HG02884 (cell line): ENCODE measurements around the gene RYR2.
"Not testable (repeated sequence)": the region's sequence is repeated elsewhere in the genome, so short reads cannot be mapped to it uniquely, and the experiment has no call there.

ENCODE experiments used
- ATAC-seq: cut with Tn5 transposase; IDR thresholded peaks from one replicate; pipeline ENCODE4 v1.9.1; 2021; ENCODE audit warnings: mild to moderate bottlenecking, moderate library complexity; ENCODE audit not compliant: unreplicated experiment

RYR2 gene

DNA sequence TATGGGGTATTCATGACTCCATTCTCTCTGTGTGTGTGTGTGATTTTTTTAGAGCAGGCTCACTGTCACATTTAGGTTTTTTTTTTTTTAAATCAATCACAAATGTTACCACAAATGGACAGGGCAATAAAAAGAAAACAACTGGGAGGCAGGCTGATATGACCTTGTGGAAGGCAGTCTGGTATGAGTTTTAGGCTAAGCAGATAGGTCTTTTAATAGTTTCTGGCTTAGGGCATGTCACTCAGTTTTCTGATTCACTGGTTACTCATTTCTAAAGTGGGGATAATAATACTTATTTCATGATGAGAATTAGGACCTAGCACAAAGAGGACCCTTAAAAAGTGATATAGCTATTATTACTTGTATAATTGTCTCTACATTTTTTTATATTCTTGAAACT is 278.9 kb downstream of the RYR2 start:
- ATAC-seq, result no peak

DNA sequence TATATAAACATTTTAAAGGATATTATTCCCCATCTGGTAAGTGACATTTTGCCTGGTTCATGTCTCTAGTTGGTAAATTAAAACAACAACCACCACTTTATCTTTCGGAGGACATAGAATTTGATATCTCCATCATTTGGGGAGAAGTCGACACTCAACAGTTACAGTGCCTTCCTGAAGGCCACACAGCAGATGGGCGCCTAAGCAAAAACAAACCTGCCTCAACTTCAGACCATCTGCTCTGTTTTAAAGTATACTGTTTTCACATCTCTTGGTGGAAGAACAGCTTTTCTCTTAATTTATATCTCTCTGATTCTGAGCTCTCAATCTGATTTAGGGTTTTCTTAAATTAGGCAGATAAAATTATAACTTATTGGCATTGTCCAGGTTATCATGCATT is 282.2 kb downstream of the RYR2 start:
- ATAC-seq, result no peak

DNA sequence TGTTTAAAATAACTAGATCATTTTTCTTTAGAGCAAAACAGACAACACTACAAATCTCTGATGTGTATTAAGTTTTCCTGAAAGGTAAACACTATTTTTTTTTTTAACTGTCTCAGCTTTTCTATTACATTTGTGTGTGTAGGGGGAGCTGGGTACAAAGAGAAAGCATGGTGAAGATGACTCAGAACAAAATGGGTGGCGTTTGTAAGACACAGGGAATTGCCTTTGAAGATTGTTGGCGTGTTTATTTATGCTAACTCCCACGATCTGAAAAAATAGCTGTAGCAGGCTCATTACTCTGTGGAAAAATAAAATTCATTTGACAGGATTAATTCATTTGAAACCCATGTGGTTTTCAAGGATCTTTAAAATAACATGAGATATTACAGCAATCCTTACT is 285.1 kb downstream of the RYR2 start:
- no peak for ATAC-seq

DNA sequence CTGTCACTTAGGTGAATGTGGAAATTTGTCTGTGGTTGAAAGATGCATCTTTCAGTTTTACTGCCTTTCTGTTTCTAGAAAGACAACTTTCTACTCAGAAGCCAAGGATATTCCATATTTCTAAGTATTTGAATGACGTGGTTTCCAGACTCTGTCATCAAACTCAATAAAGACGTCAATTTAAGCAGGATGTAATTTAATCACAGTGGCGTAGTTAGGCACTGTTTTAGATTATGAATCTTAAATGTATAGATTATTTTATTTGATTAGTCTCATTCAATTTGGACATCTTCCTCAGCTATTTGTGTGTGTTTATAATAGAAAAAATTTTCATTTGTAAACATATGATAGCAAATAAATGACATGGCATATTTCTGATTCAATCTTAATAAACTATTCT is 298.9 kb downstream of the RYR2 start:
- no peak for ATAC-seq

DNA sequence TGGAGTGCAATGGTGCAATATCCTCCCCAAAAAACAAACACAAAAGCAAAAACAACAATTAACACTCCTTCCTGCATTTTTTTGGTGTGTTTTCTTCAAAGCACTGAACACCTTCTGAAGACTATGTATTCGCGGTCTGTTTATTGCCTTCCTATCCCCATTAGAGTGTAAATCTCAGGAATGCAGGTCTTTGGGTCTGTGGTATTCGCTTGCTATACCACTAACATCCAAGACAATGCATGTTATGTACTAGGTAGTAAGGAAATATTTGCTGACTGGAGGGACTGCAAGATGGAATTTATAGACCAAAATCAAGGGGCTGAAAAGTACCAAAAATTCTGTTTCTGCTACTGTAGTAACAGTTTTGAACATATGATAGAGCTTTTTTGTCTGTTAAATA is 299.4 kb downstream of the RYR2 start:
- ATAC-seq, result no peak

DNA sequence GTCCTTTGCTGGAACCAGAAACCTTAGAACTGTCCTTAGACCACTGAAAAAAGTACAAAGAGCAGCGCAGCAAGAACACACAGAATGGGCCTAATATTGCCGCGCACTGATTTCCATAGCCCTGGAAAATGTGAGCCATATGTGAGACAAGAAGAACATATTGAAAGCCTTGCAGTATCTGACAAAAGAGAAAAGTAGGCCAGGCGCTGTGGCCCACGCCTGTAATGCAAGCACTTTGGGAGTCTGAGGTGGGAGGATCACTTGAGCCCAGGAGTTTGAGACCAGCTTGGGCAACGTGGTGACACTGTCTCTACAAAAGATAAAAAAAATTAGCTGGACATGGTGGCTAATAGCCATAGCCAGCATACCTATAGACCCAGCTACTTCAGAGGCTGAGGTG is 300.7 kb downstream of the RYR2 start:
- ATAC-seq, result no peak

DNA sequence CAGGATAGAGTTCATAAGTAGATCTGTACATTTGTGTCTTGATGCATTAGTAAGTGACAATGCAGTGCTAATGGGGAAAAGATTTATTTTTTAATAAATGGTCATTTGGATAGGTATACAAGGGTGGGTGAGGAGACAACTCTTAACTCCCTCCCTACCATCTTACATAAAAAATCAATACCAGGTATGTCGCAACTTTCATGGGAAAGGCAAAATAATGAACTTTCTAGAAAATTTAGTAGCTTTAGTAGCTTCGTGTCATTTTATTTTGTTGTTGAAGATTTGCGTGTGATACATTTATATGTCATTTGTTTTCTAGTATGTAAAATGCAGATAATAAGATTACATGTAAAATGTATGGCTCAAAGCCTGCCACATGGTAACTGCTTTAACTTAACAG is 310.8 kb downstream of the RYR2 start:
- ATAC-seq, result no peak

DNA sequence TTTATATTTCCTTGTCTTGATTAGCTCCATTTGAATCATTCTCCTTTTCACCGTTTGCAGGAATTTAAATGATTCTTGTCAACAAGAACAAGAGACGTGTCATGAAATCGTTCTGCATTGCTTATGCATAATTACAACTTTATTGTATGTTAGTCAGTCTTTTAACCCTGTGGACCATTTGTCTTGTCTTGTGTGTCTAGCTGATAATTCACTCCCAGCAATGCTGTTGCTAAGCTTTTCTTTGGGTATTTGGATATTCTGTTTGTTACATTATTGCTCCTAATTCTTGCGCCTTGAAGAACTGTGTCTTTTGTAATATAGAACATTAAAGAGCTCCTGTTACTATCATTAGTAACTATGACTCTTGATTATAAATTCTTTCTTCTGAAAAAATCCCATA is 311.9 kb downstream of the RYR2 start:
- ATAC-seq, result no peak

DNA sequence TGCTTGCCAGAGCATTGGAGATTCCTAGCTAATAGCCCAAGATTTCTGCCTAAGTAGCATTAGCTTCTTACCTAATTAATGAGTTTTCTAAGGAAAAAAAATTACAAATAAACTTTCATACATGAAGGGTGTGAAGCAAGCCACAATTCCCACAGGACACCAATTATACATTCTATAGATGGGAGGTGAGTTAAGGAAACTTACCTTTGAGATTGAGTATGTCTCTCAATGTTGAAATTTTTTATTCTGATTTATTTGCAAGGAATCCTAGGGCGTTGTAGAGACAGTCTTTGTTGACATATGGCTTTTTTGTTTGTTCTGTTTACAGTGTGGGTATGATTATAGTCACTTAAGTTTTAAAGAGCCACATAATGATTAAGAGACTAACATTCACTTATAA is 313.0 kb downstream of the RYR2 start:
- ATAC-seq, result no peak

DNA sequence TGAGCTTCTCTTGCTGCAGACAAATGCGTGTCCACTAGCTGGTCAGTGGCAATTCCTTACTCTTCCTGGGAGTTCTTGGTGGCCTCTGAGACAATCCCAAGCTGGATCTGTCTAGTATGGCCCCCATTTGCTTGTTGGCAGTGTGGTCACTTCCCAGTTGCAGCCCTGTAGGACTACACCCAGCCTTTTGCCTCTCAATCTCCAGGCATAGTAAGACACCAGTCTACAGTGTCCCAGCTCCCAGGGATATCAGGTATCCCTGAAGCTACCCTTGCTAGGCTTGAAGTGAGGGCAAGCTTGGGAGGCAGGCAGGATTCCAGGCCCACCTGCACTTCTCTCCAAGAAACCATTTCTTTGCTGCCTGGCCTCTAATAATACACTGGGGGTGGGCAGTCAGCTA is 316.6 kb downstream of the RYR2 start:
- no peak for ATAC-seq

DNA sequence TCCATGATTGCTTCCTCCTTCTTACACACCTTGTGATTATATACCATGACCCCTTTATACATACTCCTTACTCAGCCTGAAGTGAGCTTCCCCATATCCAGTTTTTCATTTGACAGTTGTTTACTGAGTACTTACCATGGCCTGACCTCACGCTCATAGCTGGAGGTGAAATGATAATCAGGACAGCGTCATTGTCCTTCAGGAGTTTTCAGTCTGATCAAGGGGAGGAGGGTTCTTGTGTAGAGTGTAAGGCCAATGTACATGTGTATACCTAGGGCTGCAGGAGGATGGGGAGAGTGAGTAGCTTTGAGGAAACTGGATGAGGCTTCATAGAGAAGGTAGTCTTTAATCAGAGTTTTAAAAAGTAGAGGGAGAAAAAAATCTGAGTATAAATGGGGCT is 325.8 kb downstream of the RYR2 start:
- ATAC-seq, result no peak

DNA sequence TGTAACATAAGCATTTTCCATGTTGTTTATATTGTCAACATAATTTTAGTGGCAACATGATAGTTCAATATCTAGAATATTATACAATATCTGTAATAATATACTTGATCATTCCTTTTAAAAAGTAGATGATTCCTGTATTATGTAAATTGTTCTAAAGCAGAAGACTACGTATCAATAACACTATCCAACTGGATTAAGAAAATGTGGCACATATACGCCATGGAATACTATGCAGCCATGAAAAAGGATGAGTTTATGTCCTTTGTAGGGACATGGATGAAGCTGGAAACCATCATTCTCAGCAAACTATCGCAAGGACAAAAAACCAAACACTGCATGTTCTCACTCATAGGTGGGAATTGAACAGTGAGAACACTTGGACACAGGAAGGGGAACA is 329.5 kb downstream of the RYR2 start:
- not testable (repeated sequence) for ATAC-seq

DNA sequence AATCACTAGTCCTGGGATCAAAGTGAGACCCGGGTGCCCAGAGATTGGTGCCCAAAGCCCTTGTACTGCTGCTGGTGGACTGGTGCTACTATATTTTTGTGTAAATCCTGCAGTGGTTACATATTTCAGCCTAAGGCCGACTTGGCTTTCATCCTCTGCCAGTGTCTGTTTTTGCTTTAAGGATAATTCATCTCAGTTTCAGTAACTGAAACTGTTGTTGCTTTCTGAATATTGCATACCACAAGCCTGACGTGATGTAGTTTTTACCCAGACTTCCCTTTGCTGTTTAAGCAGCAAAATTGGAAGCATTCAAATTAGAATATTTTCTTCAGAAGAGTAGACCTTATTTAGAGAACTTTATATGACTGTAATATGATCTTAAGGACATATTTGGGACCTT is 341.8 kb downstream of the RYR2 start:
- ATAC-seq, result no peak

DNA sequence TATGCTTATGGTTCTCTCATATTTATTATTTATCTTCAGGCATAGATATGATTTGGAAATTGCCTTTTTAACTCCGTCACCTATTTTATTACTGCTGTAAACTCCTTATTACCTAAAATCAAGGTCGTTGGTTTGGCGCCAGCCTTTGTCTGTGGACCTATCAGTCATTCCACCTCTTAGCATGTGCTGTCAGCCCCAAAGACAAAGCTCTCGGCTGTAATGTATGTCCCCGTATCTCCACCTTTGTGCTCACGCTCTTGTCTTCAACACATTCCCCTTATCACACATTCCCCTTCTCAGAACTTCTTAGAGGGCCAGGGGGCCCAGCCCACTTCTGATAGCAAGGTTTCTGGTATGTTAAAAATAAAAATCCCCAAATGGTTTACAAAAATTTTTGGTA is 342.2 kb downstream of the RYR2 start:
- no peak for ATAC-seq

DNA sequence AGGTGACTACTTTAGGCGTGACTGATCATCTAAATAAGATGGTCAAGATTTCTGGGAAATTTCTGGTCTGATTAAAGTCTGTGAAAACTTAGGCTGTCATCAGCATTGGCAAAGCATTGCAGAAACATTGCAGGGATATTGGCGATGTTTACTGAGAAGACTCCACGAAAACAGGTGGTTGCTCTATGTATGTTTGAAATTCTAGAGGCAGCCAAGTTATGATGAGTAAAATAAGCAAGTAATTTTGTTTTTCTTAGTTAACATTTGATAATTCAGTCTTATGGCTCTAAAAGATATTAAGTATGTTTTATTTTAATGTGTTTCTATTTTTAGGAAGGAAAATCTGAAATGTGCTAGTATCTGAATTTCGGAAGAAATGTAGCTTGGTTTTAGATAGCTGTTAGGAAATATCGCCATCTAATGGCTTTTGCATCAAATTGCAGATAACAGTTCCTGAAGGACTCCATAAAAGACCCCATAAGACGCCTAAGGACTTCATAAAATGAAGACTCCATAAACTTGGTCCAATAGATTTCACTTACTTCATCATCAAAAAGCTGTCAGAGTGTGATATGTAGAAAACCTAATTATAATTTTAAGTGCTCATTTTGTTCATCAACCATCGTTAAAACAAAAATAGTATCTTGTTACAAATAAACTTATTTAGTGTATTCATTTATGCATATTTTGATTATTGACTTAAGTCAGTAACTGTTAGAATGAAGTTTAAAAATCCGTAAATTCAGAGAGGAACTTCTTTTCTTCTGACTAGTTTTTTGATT is 344.6 kb downstream of the RYR2 start:
- ATAC-seq, result no peak

DNA sequence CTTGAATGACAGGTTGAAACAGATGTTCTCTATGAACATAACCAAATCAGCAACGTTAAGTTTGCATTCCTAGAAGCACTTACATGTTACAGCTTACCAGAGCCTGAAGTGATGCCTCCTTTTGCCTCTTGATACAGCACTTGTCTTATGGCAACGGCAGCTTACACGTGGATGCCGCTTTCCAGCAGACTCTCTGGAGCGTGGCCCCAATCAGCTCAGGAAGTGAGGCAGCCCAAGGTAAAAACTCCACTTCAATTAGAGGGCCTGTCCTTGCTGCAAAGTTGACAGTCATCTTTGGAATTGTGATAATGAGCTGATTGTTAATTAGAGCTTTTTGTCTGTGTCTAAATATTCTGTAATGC is 345.1 kb downstream of the RYR2 start:
- ATAC-seq, result no peak

DNA sequence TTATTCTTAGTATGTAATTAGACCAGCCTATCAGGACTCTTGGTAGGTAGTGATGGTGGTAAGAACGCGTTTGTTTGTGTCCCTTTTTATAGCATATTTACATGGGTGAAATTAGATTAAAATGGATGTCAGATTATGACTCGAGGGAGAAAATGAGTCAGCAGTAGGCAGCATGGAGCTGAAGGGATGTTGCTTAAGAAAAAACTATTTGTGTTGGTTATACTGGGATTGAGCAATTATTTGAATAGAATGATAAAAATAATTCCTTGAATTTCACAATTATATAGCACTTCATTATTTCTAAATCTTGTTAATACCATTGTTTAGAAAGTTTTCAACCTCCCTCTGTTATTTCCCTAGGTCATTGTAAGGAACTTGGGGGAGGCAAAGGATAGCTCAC is 348.8 kb downstream of the RYR2 start:
- ATAC-seq, result no peak

DNA sequence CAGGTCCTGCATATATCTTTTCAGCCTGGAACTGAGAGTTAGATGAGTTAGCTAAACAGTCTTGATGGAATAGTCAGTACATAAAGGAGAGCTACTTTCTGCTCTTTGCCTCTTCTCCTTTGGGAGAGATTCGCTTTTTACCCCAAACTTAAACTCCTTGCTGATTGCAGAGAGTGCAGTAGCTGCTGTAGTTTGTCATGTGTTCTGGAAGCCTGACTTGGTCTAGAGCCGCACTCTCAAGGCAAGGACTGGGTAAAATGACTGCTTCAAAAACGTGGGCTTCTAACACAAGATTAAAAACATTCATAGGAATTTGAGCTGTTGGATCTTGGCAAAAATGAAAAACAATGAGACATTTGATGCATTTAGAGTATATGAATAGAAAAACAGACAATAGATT is 351.6 kb downstream of the RYR2 start:
- no peak for ATAC-seq

DNA sequence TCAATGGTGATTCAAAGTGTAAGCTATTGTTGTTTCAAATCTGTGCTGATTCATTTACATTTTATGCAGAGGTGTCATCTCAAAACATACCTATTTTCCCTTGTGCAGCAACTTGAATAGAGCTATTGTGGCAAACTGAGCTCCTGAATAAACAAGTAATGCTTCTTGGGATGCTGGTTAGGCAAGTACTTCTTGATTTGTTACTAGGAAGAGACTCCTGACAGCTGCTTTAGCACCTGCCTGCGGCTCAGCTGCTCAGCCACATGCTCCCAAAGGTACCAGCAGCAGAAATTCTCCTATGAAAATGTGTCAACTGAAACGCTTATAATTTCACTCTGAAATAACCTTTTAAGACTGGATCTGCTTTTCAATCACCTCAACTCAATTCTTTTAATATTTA is 352.3 kb downstream of the RYR2 start:
- no peak for ATAC-seq

DNA sequence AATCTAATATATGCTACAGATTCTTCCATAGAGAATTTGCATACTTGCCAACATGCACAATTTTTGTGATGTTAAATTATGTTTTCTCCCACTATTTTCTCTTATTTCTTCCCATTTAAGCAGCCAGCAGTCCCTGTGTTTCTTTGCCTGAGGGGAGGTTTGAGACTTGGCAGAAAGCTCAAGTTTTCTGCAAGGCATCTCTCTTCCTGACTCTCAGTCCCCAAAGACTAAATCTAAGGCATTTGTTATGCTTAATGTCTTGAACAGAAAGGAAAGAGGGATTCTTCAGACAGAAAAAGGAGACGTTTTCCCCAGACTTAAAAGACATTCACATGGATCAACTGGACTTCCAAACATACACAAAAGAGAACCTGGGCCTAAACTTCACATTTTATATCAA is 354.4 kb downstream of the RYR2 start:
- no peak for ATAC-seq

DNA sequence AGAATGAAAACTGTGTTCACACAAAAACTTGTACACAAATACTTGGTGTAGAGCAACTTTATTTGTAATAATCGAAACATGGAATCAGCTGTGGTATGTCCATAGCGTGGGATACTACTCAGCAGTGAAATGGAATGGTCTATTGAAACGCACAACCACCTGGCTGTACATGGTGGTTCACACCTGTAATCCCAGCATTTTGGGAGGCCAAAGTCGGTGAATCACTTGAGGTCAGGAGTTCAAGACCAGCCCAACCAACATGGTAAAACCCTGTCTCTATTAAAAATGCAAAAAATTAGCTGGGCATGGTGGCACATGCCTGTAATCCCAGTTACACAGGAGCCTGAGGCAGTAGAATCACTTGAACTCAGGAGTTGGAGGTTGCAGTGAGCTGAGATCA is 356.8 kb downstream of the RYR2 start:
- ATAC-seq, result no peak

DNA sequence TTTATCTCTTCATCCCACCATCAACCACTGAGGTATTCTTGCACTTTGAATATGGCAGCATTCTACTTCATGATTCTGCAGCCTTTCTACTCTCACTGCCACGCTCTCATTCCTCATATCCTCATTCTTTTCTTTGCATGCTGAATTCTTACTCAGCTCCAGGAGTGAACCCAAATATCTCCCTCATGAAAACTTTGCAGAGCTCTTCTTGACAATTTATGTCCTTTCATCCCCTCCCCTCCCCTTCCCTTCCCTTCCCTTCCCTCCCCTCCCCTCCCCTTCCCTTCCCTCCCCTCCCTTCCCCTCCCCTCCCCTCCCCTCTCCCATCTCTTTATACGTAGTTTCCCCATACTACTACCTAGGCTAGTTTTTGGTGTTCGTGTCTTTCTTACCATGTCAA is 363.9 kb downstream of the RYR2 start:
- no peak for ATAC-seq

DNA sequence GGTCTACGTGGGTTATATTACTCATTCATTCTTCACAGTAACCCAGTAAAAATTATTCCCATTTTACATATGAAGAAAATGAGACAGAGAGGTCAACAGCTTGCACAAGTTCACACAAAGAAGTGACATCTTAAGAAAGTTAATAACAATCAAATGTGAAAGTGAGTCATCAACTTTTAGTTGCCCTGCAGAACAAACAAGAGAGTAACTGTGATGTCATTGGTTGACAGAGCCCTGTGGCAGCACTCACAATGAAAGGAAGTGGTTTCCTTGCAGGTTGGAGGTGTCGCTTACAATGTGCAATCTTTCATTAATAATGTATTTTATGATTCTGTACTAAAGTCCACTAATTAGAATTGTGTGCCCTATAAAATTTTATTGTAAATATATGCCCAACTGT is 369.6 kb downstream of the RYR2 start:
- ATAC-seq, result no peak
